Duodenal mucosa (tissue), 2 donors: ENCODE data around the gene IMP3.

Source experiments
- H3K27ac ChIP-seq: one replicate; pipeline ENCODE4 v1.7.0; 2013; ENCODE audit warnings: low read depth, low read length
- H3K27me3 ChIP-seq, 2 donors: one replicate each; pipeline ENCODE4 v1.7.0; 2013; ENCODE audit warnings: low read length in 2 of 2, control low read depth in 1 of 2; ENCODE audit not compliant: insufficient read depth in 2 of 2, control insufficient read depth in 1 of 2
- H3K36me3 ChIP-seq, 2 donors: one replicate each; pipeline ENCODE4 v1.7.0; 2013; ENCODE audit warnings: low read length in 2 of 2, control low read depth in 1 of 2; ENCODE audit not compliant: insufficient read depth in 2 of 2, control insufficient read depth in 1 of 2
- H3K4me1 ChIP-seq, 2 donors: one replicate each; pipeline ENCODE4 v1.7.0; 2013; ENCODE audit warnings: low read length in 2 of 2, control low read depth in 1 of 2; ENCODE audit not compliant: insufficient read depth in 2 of 2, control insufficient read depth in 1 of 2
- H3K4me3 ChIP-seq, 2 donors: one replicate each; pipeline ENCODE4 v1.7.0; 2013; ENCODE audit warnings: low read length in 2 of 2, low read depth in 1 of 2
- H3K9ac ChIP-seq, 2 donors: one replicate each; pipeline ENCODE4 v1.7.0; 2013; ENCODE audit warnings: low read length in 2 of 2, low read depth in 1 of 2
- H3K9me3 ChIP-seq, 2 donors: one replicate each; pipeline ENCODE4 v1.7.0; 2013; ENCODE audit warnings: low read length in 2 of 2, control low read depth in 1 of 2; ENCODE audit not compliant: control insufficient read depth in 1 of 2

The IMP3 gene

DNA sequence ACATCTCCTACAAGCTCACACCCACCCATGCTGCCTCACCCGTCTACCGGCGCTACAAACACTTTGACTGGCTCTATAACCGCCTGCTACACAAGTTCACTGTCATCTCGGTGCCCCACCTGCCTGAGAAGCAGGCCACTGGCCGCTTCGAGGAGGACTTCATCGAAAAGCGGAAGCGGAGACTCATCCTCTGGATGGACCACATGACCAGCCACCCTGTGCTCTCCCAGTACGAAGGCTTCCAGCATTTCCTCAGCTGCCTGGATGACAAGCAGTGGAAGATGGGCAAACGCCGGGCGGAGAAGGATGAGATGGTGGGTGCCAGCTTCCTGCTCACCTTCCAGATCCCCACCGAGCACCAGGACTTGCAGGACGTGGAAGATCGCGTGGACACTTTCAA, 9.8 kb upstream of the IMP3 start:
- Histone ChIP-seq H3K36me3 (peaks cover 0 to 22% of the 10 kb centered on the region in 2 donors), H3K4me1 (peaks cover 50 to 66% of the 10 kb centered on the region in 2 donors), H3K27me3 (no peaks in the 10 kb centered on the region), H3K4me3 (peak overlapping the region; percentile 62 to 97), H3K9me3 (no peaks in the 10 kb centered on the region), H3K27ac (no peak overlapping the region), H3K9ac (no peak overlapping the region)

DNA sequence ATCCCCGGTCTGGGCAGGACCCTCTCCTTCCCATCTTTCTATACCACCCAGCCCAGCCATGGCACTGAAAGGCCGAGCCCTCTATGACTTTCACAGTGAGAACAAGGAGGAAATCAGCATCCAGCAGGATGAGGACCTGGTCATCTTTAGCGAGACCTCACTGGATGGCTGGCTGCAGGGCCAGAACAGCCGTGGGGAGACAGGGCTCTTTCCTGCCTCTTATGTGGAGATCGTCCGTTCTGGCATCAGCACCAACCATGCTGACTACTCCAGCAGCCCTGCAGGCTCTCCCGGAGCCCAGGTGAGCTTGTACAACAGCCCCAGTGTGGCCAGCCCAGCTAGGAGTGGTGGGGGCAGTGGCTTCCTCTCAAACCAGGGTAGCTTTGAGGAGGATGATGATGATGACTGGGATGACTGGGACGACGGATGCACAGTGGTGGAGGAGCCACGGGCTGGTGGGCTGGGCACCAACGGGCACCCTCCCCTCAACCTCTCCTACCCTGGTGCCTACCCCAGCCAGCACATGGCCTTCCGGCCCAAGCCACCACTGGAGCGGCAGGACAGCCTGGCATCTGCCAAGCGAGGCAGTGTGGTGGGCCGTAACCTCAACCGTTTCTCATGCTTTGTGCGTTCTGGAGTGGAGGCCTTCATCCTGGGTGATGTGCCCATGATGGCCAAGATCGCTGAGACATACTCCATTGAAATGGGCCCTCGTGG, 9.2 kb upstream of the IMP3 start:
- Histone ChIP-seq H3K4me3 (peak overlapping the region; percentile 87 to 97), H3K27ac (no peak overlapping the region), H3K9ac (peak overlapping the region; percentile 91 to 96), H3K27me3 (no peaks in the 10 kb centered on the region), H3K9me3 (no peaks in the 10 kb centered on the region), H3K4me1 (peaks cover 46 to 60% of the 10 kb centered on the region in 2 donors), H3K36me3 (peaks cover 0 to 20% of the 10 kb centered on the region in 2 donors)

DNA sequence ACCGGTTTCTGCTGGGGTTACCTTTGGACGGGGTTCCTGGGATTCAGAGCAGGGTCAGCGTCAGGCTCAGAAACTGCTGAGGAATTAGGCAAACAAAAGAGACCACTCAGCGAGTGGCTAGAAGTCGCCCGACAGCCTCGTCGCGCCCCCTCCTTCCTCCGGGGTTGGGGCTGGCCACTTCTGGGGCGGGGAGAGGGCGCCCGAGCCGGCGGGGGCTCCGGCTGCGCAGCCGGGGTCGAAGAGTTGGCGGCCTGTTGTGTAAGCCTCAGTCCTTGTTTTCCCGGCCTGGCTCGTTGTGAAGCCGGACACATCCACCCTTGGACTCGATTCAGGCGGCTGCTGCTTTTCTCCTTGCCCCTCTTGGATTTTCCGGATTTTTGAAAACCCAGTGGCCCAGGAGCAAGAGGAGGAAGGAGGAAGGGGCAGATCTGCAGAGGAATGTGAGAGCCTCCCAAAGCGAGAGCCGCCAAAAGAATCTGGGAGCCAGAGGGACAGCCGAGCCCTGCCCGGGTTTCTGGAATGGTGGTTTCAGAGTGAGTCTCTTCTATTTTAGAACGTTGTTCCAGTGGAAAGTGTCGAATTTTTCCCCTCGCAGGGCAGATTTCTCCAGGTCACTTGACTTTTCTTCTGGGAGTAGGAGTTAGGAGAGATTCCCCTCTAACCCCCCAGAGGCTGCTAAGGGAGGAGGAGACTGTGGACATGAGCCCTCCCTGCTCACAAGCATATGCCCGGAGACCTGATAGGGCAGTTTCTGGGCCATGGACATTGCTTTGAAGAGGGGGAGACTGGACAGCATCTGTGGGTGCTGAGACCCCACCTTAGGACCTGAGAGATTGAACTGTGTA, 8.4 kb upstream of the IMP3 start:
- peaks cover 44 to 55% of the 10 kb centered on the region in 2 donors for H3K4me1 ChIP-seq
- H3K27me3 ChIP-seq = no peaks in the 10 kb centered on the region
- H3K9me3 ChIP-seq = no peaks in the 10 kb centered on the region
- H3K36me3 ChIP-seq = peaks cover 0 to 18% of the 10 kb centered on the region in 2 donors
- peak overlapping the region; percentile 91 to 96 for H3K9ac ChIP-seq
- peak overlapping the region; percentile 92 for H3K27ac ChIP-seq
- H3K4me3 ChIP-seq = peak overlapping the region; percentile 87 to 97

DNA sequence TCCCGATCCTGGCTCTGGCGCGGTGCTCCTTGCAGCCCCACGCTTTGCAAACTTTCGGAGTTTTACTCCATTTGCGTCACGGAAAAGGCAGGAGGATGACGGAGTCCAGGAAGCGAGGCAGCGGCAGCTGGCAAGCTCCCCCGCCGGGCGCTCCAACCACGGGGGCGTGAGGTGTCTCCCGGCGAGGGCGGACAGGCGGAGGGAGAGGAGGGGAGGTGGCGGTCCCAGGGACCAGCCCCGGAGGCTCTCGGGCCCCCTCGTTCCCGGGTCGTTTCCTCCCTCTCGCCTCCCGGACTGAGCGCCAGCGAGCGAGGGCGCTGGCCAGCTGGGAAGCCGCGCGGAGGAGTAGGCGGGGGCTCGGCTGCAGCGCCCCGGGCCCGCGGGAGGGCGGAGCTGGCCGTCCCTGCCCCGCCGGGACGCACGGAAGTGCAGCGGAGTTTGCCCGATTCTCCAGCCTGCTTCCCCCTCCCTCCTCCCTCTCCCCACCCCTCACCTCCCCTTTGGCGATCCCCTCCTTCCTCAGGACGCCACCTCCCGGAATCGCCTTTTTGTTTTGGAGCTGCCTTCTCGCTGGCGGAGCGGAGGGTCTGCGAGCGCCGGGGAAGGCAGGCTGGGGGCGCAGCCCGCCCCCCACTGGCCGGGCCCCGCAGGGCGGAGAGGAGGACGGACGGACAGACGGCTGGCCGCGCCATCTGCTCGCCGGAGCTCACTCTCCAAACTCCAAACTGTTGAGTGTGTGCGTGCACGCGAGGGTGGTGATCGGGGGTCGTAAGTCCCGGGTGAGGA, 7.5 kb upstream of the IMP3 start, which contains the start of gene SNX33:
Gene SNX33, plus strand, starts transcription at position 543 of the 786 bp plus-strand sequence. CDS start 1,191 bp downstream, outside the sequence.
- Histone ChIP-seq H3K4me3 (peak within 1 kb of the TSS; percentile 87 to 97), H3K9ac (peak within 1 kb of the TSS; percentile 91 to 96), H3K9me3 (no peaks in the 10 kb centered on the region), H3K4me1 (peaks cover 44 to 48% of the 10 kb centered on the region in 2 donors), H3K27ac (peak within 1 kb of the TSS; percentile 92), H3K27me3 (no peaks in the 10 kb centered on the region), H3K36me3 (peaks cover 0 to 18% of the 10 kb centered on the region in 2 donors)

DNA sequence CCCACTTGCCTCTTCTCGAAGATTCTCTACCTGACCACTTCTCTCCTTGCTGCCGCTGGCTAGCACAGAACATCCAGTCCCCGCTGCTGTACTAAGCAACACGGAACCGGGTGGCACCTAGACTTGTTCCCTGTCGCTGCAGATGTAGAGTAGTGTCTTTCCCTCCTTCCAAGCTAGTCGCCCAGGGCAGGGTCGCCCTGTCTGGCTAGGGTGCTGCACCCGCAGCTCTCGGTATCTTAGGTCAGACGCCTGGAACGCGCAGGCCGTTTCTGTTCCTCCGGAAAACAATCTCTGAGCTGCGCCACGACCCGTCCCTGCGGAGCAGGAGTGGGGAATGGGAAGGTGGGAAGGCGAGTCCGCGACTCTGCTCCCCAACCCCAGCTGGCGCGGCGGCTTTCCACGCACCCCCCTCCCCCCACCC, 6.9 kb upstream of the IMP3 start:
- Histone ChIP-seq H3K9ac (peak overlapping the region; percentile 91 to 96), H3K4me1 (peaks cover 38 to 42% of the 10 kb centered on the region in 2 donors), H3K27me3 (no peaks in the 10 kb centered on the region), H3K9me3 (no peaks in the 10 kb centered on the region), H3K27ac (peak overlapping the region; percentile 92), H3K4me3 (peak overlapping the region; percentile 87 to 97), H3K36me3 (peaks cover 0 to 18% of the 10 kb centered on the region in 2 donors)

DNA sequence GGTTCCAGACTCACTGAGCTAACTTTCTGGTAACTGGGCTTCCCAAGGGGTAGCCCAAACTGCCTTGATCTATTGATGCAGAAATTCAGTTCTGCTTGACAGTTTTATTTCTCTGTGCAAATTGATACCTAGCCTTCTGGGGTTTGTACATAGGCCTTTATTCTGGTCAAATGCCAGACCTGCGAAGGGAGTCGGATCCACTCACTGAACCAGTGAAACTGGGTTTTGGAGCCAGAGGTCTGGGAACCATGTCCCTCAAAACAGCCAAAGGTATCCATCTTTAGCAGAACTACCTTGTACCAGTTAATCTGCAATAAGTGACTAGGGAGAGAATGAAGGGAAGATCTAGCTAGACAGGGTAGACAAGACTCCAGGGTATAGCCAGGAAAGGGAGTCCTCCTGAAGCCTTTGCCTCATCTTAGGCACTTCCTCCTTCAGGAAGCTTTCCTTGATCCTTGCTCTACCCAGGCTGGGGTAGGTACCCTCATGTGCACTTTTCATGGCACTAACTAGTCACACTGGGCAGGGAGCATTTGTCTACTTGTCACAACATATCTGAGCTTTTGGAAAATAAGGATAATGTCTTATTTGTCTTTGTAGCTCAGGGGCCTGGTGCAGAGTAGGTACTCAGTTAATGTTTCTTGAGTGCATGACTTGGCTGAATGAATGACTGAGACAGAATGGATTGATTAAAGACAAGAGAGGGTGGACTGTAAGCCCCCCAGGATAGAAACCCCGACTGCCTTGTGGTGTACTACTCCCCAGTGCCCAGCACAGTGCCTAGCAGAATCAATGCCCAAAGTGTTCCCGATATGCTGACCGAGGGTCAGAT, 6.3 kb upstream of the IMP3 start:
- H3K27me3 ChIP-seq = no peaks in the 10 kb centered on the region
- peaks cover 32 to 39% of the 10 kb centered on the region in 2 donors for H3K4me1 ChIP-seq
- peak overlapping the region; percentile 87 to 97 for H3K4me3 ChIP-seq
- H3K27ac ChIP-seq = peak overlapping the region; percentile 92
- H3K9ac ChIP-seq = peak overlapping the region; percentile 91 to 96
- H3K9me3 ChIP-seq = no peaks in the 10 kb centered on the region
- peaks cover 0 to 17% of the 10 kb centered on the region in 2 donors for H3K36me3 ChIP-seq

DNA sequence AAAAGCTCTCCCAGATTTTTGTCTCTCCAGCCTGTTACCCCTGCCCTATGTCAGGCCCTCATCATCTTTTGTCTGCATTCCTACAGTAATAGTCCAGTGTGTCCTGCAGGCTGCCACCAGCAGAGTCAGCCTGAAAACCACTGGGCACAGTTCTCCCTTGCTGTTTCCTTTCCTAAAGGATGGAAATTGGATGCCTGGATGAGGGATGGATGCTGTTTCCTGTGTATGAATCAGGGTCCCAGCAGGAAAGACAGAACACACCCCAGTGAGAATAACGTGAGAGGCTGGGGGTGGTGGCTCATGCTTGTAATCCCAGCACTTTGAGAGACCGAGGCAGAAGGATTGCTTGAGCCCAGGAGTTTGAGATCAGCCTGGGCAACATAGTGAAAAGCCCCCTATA, 4.4 kb upstream of the IMP3 start:
- H3K36me3 ChIP-seq = peaks cover 0 to 2% of the 10 kb centered on the region in 2 donors
- H3K27me3 ChIP-seq = no peaks in the 10 kb centered on the region
- no peaks in the 10 kb centered on the region for H3K9me3 ChIP-seq

DNA sequence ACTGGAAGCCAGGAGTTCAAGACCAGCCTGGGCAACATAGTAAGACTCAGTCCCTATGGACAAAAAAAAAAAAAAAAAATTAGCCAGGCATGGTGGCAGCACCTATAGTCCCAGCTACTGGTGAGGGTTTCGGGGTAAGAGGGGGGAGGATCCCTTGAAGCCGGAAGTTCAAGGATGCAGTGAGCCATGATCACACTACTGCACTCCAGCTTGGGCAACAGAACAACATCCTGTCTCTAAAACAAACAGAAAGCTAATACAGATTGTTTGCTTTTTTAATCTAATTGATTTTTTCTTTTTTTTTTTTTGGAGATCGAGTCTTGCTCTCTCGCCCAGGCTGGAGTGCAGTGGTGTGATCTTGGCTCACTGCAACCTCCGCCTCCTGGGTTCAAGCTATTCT, 1.6 kb upstream of the IMP3 start:
- no peaks in the 10 kb centered on the region for H3K27me3 ChIP-seq
- H3K9me3 ChIP-seq = no peaks in the 10 kb centered on the region
- no peak overlapping the region for H3K27ac ChIP-seq
- H3K4me1 ChIP-seq = peaks cover 22 to 40% of the 10 kb centered on the region in 2 donors
- no peak overlapping the region for H3K9ac ChIP-seq
- H3K4me3 ChIP-seq = no peak overlapping the region
- H3K36me3 ChIP-seq = no peaks in the 10 kb centered on the region

More for the DNA sequence above, 4.4 kb upstream of the IMP3 start:
- no peak overlapping the region for H3K9ac ChIP-seq
- no peak overlapping the region for H3K27ac ChIP-seq
- H3K4me1 ChIP-seq = peaks cover 19 to 28% of the 10 kb centered on the region in 2 donors
- H3K4me3 ChIP-seq = no peak overlapping the region

DNA sequence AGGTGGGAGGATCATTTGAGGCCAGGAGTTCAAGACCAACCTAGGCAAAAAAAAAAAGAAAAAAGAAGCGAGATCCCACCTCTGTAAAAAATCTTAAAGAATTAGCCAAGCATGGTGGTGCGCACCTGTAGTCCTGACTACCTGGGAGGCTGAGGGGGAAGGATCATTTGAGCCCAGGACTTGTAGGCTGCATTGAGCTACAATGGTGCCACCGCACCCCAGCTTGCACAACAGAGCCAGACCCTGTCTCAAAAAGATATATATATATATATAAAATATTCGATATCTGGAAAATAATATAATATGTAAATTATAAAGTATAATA, 1.1 kb upstream of the IMP3 start:
- Histone ChIP-seq H3K27ac (no peak overlapping the region), H3K9ac (no peak overlapping the region), H3K4me3 (peak overlapping the region in 1 of 2 donors; percentile 99), H3K9me3 (no peaks in the 10 kb centered on the region), H3K27me3 (no peaks in the 10 kb centered on the region), H3K4me1 (peaks cover 18 to 36% of the 10 kb centered on the region in 2 donors), H3K36me3 (no peaks in the 10 kb centered on the region)
